HG02884 (cell line): Measurements from ENCODE around the gene CDHR5.
"Not testable (repeated sequence)": the region's sequence is repeated elsewhere in the genome, so short reads cannot be mapped to it uniquely, and the experiment has no call there.

Experiments
- ATAC-seq: cut with Tn5 transposase; IDR thresholded peaks from one replicate; pipeline ENCODE4 v1.9.1; 2021; ENCODE audit warnings: mild to moderate bottlenecking, moderate library complexity; ENCODE audit not compliant: unreplicated experiment

The CDHR5 gene

GRCh38 chr11:624705-625635, at the start of gene CDHR5:
Gene CDHR5, minus strand, starts transcription at chr11:624955. Its CDS starts 53 bp downstream, at chr11:624902.
- no peak for ATAC-seq

GRCh38 chr11:674406-674805, 49.7 kb upstream of the CDHR5 start:
- ATAC-seq, result no peak

- no peak for ATAC-seq
Observed at GRCh38 chr11:673866-674265, 49.1 kb upstream of the CDHR5 start.

GRCh38 chr11:665704-666281, 41.0 kb upstream of the CDHR5 start:
- ATAC-seq, result no peak

GRCh38 chr11:665062-665703, 40.4 kb upstream of the CDHR5 start:
- ATAC-seq, result no peak

- no peak for ATAC-seq
Observed at GRCh38 chr11:662689-663274, 38.0 kb upstream of the CDHR5 start.

GRCh38 chr11:660681-661444, 36.1 kb upstream of the CDHR5 start:
- no peak for ATAC-seq

GRCh38 chr11:660281-660680, 35.5 kb upstream of the CDHR5 start:
- ATAC-seq, result no peak

- ATAC-seq, result no peak
Observed at GRCh38 chr11:659532-660085, 34.9 kb upstream of the CDHR5 start.

- no peak for ATAC-seq
Observed at GRCh38 chr11:657691-658126, 33.0 kb upstream of the CDHR5 start.

- no peak for ATAC-seq
Observed at GRCh38 chr11:656866-657265, 32.1 kb upstream of the CDHR5 start.

GRCh38 chr11:656426-656825, 31.7 kb upstream of the CDHR5 start:
- ATAC-seq, result no peak

GRCh38 chr11:655036-655726, 30.4 kb upstream of the CDHR5 start:
- no peak for ATAC-seq

GRCh38 chr11:654444-654843, 29.7 kb upstream of the CDHR5 start:
- ATAC-seq, result not testable (repeated sequence)

- ATAC-seq, result no peak
Observed at GRCh38 chr11:653837-654236, 29.1 kb upstream of the CDHR5 start.

GRCh38 chr11:653136-653535, 28.4 kb upstream of the CDHR5 start:
- not testable (repeated sequence) for ATAC-seq

- no peak for ATAC-seq
Observed at GRCh38 chr11:650482-650881, 25.7 kb upstream of the CDHR5 start.

- ATAC-seq, result not testable (repeated sequence)
Observed at GRCh38 chr11:647672-648158, 23.0 kb upstream of the CDHR5 start.

GRCh38 chr11:646214-646613, 21.5 kb upstream of the CDHR5 start:
- ATAC-seq, result no peak

- ATAC-seq, result no peak
Observed at GRCh38 chr11:645536-645935, 20.8 kb upstream of the CDHR5 start.
